Measurements from ENCODE around the gene FBXO46. TPM values are rescaled to one million over a fixed set of nuclear protein-coding genes. Genes with fewer than 3 reads are reported as not detected.

The FBXO46 gene
- total and polyA plus RNA-seq, 2 of the 13 experiments (the other 11 are each of a cell fraction or from before 2014, with no cell fraction given): 6.2 to 6.4 TPM

- TF ChIP-seq ZFP82 (CRISPR knock-in tag; IDR thresholded peaks at IDR 0.05; ENCODE audit: borderline replicate concordance) (no peak), ZNF224 (CRISPR knock-in tag; IDR thresholded peaks at IDR 0.05) (0 out of 2 replicates have a peak, but pooled peaks have one; percentile 70), ESRRA (CRISPR knock-in tag; IDR thresholded peaks at IDR 0.05; ENCODE audit: low read depth) (0 out of 2 replicates have a peak, but pooled peaks have one; percentile 6), ZNF343 (CRISPR knock-in tag; IDR thresholded peaks at IDR 0.05) (peak; percentile 49; the same call in 1 of the 2 replicates), ZMYM3 (CRISPR knock-in tag; IDR thresholded peaks at IDR 0.05) (no peak), KLF9 (CRISPR knock-in tag; IDR thresholded peaks at IDR 0.05; ENCODE audit: low read depth) (no peak), TOE1 (CRISPR knock-in tag; IDR thresholded peaks at IDR 0.05) (peak; percentile 77; the same call in 1 of the 2 replicates), MAFG (CRISPR knock-in tag; IDR thresholded peaks at IDR 0.05) (no peak), FOXA3 (CRISPR knock-in tag; IDR thresholded peaks at IDR 0.05) (peak; percentile 41), ZNF660 (CRISPR knock-in tag; IDR thresholded peaks at IDR 0.05; ENCODE audit: borderline replicate concordance, low read depth) (no peak), ADNP (CRISPR knock-in tag; IDR thresholded peaks at IDR 0.05) (no peak), TFDP1 (CRISPR knock-in tag; IDR thresholded peaks at IDR 0.05; ENCODE audit: borderline replicate concordance) (peak; percentile 58; the same call in 1 of the 2 replicates), NCOR1 (IDR thresholded peaks at IDR 0.05; ENCODE audit: borderline replicate concordance, low read length) (no peak), ZNF562 (CRISPR knock-in tag; IDR thresholded peaks at IDR 0.05; ENCODE audit: borderline replicate concordance) (no peak), TBP (CRISPR knock-in tag; IDR thresholded peaks at IDR 0.05) (no peak), ZNF263 (CRISPR knock-in tag; IDR thresholded peaks at IDR 0.05) (no peak), ELF4 (CRISPR knock-in tag; IDR thresholded peaks at IDR 0.05; ENCODE audit: borderline replicate concordance) (no peak), ZNF44 (CRISPR knock-in tag; IDR thresholded peaks at IDR 0.05) (peak; percentile 94), MYC (CRISPR knock-in tag; IDR thresholded peaks at IDR 0.05; ENCODE audit: borderline replicate concordance) (peak; percentile 71)
- TF ChIP-seq, protein P1, sequence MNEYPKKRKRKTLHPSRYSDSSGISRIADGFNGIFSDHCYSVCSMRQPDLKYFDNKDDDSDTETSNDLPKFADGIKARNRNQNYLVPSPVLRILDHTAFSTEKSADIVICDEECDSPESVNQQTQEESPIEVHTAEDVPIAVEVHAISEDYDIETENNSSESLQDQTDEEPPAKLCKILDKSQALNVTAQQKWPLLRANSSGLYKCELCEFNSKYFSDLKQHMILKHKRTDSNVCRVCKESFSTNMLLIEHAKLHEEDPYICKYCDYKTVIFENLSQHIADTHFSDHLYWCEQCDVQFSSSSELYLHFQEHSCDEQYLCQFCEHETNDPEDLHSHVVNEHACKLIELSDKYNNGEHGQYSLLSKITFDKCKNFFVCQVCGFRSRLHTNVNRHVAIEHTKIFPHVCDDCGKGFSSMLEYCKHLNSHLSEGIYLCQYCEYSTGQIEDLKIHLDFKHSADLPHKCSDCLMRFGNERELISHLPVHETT (CRISPR knock-in tag; conservative IDR thresholded peaks at IDR 0.05): no peak; the same call in 1 of the 2 replicates
- TF ChIP-seq, protein P2, sequence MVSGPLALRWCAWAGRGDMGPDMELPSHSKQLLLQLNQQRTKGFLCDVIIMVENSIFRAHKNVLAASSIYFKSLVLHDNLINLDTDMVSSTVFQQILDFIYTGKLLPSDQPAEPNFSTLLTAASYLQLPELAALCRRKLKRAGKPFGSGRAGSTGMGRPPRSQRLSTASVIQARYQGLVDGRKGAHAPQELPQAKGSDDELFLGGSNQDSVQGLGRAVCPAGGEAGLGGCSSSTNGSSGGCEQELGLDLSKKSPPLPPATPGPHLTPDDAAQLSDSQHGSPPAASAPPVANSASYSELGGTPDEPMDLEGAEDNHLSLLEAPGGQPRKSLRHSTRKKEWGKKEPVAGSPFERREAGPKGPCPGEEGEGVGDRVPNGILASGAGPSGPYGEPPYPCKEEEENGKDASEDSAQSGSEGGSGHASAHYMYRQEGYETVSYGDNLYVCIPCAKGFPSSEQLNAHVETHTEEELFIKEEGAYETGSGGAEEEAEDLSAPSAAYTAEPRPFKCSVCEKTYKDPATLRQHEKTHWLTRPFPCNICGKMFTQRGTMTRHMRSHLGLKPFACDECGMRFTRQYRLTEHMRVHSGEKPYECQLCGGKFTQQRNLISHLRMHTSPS (CRISPR knock-in tag; IDR thresholded peaks at IDR 0.05; ENCODE audit: low read depth): peak; percentile 83
- TF ChIP-seq, protein P3, sequence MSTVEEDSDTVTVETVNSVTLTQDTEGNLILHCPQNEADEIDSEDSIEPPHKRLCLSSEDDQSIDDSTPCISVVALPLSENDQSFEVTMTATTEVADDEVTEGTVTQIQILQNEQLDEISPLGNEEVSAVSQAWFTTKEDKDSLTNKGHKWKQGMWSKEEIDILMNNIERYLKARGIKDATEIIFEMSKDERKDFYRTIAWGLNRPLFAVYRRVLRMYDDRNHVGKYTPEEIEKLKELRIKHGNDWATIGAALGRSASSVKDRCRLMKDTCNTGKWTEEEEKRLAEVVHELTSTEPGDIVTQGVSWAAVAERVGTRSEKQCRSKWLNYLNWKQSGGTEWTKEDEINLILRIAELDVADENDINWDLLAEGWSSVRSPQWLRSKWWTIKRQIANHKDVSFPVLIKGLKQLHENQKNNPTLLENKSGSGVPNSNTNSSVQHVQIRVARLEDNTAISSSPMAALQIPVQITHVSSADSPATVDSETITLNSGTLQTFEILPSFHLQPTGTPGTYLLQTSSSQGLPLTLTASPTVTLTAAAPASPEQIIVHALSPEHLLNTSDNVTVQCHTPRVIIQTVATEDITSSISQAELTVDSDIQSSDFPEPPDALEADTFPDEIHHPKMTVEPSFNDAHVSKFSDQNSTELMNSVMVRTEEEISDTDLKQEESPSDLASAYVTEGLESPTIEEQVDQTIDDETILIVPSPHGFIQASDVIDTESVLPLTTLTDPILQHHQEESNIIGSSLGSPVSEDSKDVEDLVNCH (CRISPR knock-in tag; IDR thresholded peaks at IDR 0.05): no peak
These were observed 39.8 kb upstream of the FBXO46 start (continued) for GRCh38 chr19:45770192-45771101.
